GM12878 (cell line): Measurements from ENCODE around the gene TMEM150A. TPM values are rescaled to one million over a fixed set of nuclear protein-coding genes. Genes with fewer than 3 reads are reported as not detected.

Experiments used
- ATAC-seq: fragments of 200-7000 bp; cut with Tn5 transposase; 3 replicates; pipeline ENCODE4 v1.9.1; 2020; ENCODE audit warnings: mild to moderate bottlenecking, moderate library complexity
- BruUV-seq: library from RNA; stranded (reverse); fragments of 400-500 nt; replicated peaks from 2 replicates; lab custom pipeline; 2021; lab: Mats Ljungman, UMichigan
- CTCF ChIA-PET: fragments of 300-600 bp; sonication (Branson Sonifier 250); formaldehyde crosslinking; extraction: SDS; loops from one replicate; lab custom pipeline; 2021; ENCODE audit warnings: inconsistent platforms; lab: Yijun Ruan, JAX
- POLR2A ChIA-PET: fragments of 350-600 bp; formaldehyde crosslinking; extraction: SDS; loops from one replicate; lab custom pipeline; 2021; ENCODE audit warnings: inconsistent platforms; lab: Charles Lee
- RAD21 ChIA-PET: fragments of 300-600 bp; sonication (Branson Sonifier 250); formaldehyde crosslinking; loops from one replicate; lab custom pipeline; 2023; ENCODE audit warnings: antibody characterized with exemption; ENCODE audit not compliant: unreplicated experiment; lab: Charles Lee
- SMC1A ChIA-PET: fragments of 300-600 bp; sonication (Branson Sonifier 250); formaldehyde crosslinking; loops from one replicate; lab custom pipeline; 2023; ENCODE audit not compliant: unreplicated experiment, uncharacterized antibody; lab: Charles Lee
- DNase-seq: peaks from one replicate; pipeline ENCODE4 v3.0.0-alpha.2; 2011; ENCODE audit warnings: low read depth, low spot score
- FAIRE-seq: peaks from 3 replicates; lab custom pipeline; 2011; peaks lifted over from hg19 to GRCh38; lab: Jason Lieb, UNC
- H2AFZ ChIP-seq: 2 replicates; pipeline ENCODE4 v1.6.0; 2011; ENCODE audit warnings: low read depth, low read length, control low read depth; ENCODE audit not compliant: control insufficient read depth
- H3K27ac ChIP-seq: 2 replicates; pipeline ENCODE4 v1.5.1; 2011; ENCODE audit warnings: control low read depth; ENCODE audit not compliant: control insufficient read depth, insufficient read depth
- H3K27me3 ChIP-seq, 2 experiments: replicated peaks in 1 of 2; 2 replicates each; pipeline versions ENCODE4 v1.6.0 to v1.6.1; 2011; ENCODE audit warnings: low read length in 1 of 2; ENCODE audit not compliant: control insufficient read depth in 2 of 2, insufficient read depth in 2 of 2
- H3K36me3 ChIP-seq, 2 experiments: 2 replicates each; pipeline ENCODE4 v1.5.1; 2011; ENCODE audit warnings: low read length in 1 of 2; ENCODE audit not compliant: control insufficient read depth in 2 of 2, insufficient read depth in 2 of 2
- H3K4me1 ChIP-seq: 2 replicates; pipeline ENCODE4 v1.6.1; 2011; ENCODE audit warnings: mild to moderate bottlenecking, low read length, moderate library complexity, mixed read lengths; ENCODE audit not compliant: control insufficient read depth, insufficient read depth
- H3K4me2 ChIP-seq: 2 replicates; pipeline ENCODE4 v1.6.0; 2011; ENCODE audit warnings: control low read depth; ENCODE audit not compliant: control insufficient read depth, insufficient read depth
- H3K4me3 ChIP-seq: fragments of 200-600 bp; sonication (generic); 2 replicates; pipeline ENCODE4 v1.5.1; 2016
- H3K79me2 ChIP-seq: 2 replicates; pipeline ENCODE4 v1.6.0; 2011; ENCODE audit warnings: low read length; ENCODE audit not compliant: control insufficient read depth, insufficient read depth
- H3K9ac ChIP-seq: 2 replicates; pipeline ENCODE4 v1.8.0; 2011; ENCODE audit warnings: low read length, control low read depth, mixed read lengths; ENCODE audit not compliant: control insufficient read depth, insufficient read depth
- H3K9me3 ChIP-seq: replicated peaks from 3 replicates; pipeline ENCODE4 v1.5.1; 2011; ENCODE audit warnings: mild to moderate bottlenecking, low read length; ENCODE audit not compliant: control insufficient read depth, insufficient read depth
- H4K20me1 ChIP-seq: 2 replicates; pipeline ENCODE4 v1.6.0; 2011; ENCODE audit not compliant: control insufficient read depth, insufficient read depth
- BCL11A ChIP-seq: IDR thresholded peaks from 2 replicates; pipeline ENCODE4 v1.6.1; 2011; ENCODE audit warnings: low read depth, low read length
- CEBPB ChIP-seq, 2 experiments: fragments of 150-350 bp in 1 of 2; IDR thresholded peaks; 2 replicates each; pipeline ENCODE4 v1.6.1; 2012 to 2014; ENCODE audit warnings: low read depth in 2 of 2, low read length in 2 of 2, borderline replicate concordance in 1 of 2, inconsistent platforms in 1 of 2
- CHD4 ChIP-seq: fragments of 200-600 bp; sonication (generic); IDR thresholded peaks from 2 replicates; pipeline ENCODE4 v1.6.1; 2016; ENCODE audit warnings: mild to moderate bottlenecking
- E4F1 ChIP-seq: fragments of 450-650 bp; IDR thresholded peaks from 2 replicates; pipeline ENCODE4 v1.6.1; 2018; ENCODE audit warnings: borderline replicate concordance, mild to moderate bottlenecking; ENCODE audit not compliant: partially characterized antibody
- GABPA ChIP-seq: IDR thresholded peaks from 2 replicates; pipeline ENCODE4 v1.6.1; 2014; ENCODE audit warnings: antibody characterized with exemption, low read depth, mild to moderate bottlenecking, inconsistent platforms
- GATAD2B ChIP-seq: fragments of 450-650 bp; conservative IDR thresholded peaks from 2 replicates; pipeline ENCODE4 v1.6.1; 2017; ENCODE audit warnings: low read depth, mild to moderate bottlenecking, moderate library complexity
- IKZF2 ChIP-seq, 2 experiments: fragments of 450-650 bp; IDR thresholded peaks; 2 replicates each; pipeline ENCODE4 v1.6.1; 2017; ENCODE audit warnings: mild to moderate bottlenecking in 2 of 2, moderate library complexity in 2 of 2
- MLLT1 ChIP-seq: fragments of 450-650 bp; IDR thresholded peaks from 2 replicates; pipeline ENCODE4 v1.6.1; 2016; ENCODE audit warnings: mild to moderate bottlenecking
- NR2C2 ChIP-seq: IDR thresholded peaks from 2 replicates; pipeline ENCODE4 v1.6.1; 2011; ENCODE audit warnings: borderline replicate concordance, low read depth; ENCODE audit not compliant: control insufficient read depth, insufficient read length
- PRDM15 ChIP-seq: fragments of 450-650 bp; formaldehyde crosslinking; IDR thresholded peaks from 2 replicates; pipeline ENCODE4 v1.4.0; 2020; ENCODE audit warnings: mild to moderate bottlenecking, moderate library complexity
- RB1 ChIP-seq: fragments of 450-650 bp; formaldehyde crosslinking; IDR thresholded peaks from 2 replicates; pipeline ENCODE4 v1.6.1; 2017; ENCODE audit warnings: mild to moderate bottlenecking, borderline replicate concordance
- RUNX3 ChIP-seq: IDR thresholded peaks from 2 replicates; pipeline ENCODE4 v1.6.1; 2012; ENCODE audit warnings: low read length, inconsistent platforms
- ZBED1 ChIP-seq: IDR thresholded peaks from 2 replicates; pipeline ENCODE4 v1.6.1; 2016; ENCODE audit warnings: borderline replicate concordance
- ZNF622 ChIP-seq: fragments of 450-650 bp; IDR thresholded peaks from 2 replicates; pipeline ENCODE4 v1.6.1; 2017; ENCODE audit warnings: mild to moderate bottlenecking, inconsistent platforms
- WGBS: methylation state at CpG from one replicate; pipeline ENCODE4 v1.1.6; 2016; ENCODE audit warnings: low lambda C conversion rate; ENCODE audit not compliant: insufficient replicate concordance, insufficient coverage; ENCODE audit errors: missing lambda C conversion rate; 5-methylcytosine and 5-hydroxymethylcytosine counted together
- in situ Hi-C: fragments of 300-500 bp; cut with MboI; formaldehyde crosslinking; loops from 9 replicates; pipeline ENCODE4 v1.14.3; 2018; ENCODE audit warnings: mixed read lengths
- intact Hi-C: fragments of 100-400 bp; cut with micrococcal nuclease; formaldehyde crosslinking; loops from one replicate; pipeline ENCODE4 v1.14.2; 2022; ENCODE audit not compliant: unreplicated experiment
- polyA plus RNA-seq, 11 experiments: library from polyadenylated mRNA; depleted of rRNA in 4 of 11; unstranded in 6 of 11; stranded (reverse) in 5 of 11; fragments of >200 nt; fragmentation: Nextera tagmentation in 4 of 11; fragmentation: Illumina TruSeq in 1 of 11; extraction: Ambion mirVana in 4 of 11; extraction: Trizol in 1 of 11; gene quantifications; 1 replicate in 1 of 11; 2 replicates in 10 of 11; pipeline versions ENCODE4 v1.2.1 to v1.2.3, GENCODE V29; 2011 to 2016; ENCODE audit warnings: inconsistent platforms in 2 of 11, missing spikeins in 2 of 11, low read depth in 1 of 11
- total RNA-seq, 4 experiments: library from RNA; depleted of rRNA in 3 of 4; stranded (reverse); fragments of >200 nt in 3 of 4; fragmentation: Illumina TruSeq in 1 of 4; extraction: Trizol in 1 of 4; gene quantifications; 2 replicates each; pipeline versions ENCODE4 v1.2.1 to v1.2.3, GENCODE V29; 2013 to 2021

The TMEM150A gene
- total and polyA plus RNA-seq, 10 of the 15 experiments (the other 5 are each of a cell fraction or from before 2014, with no cell fraction given): 0.45 to 4.4 (median 2.6) TPM

- ATAC-seq (peak; percentile 100), FAIRE-seq (peak; percentile 99), DNase-seq (peak; percentile 94)
- ChIA-PET CTCF (interaction anchor here (0.6 to 1.7 kb wide), 10 partner anchors 8 to 599 kb away, joined by 3 to 7 read pairs (median 5); no protein-coding TSS in a partner anchor), RAD21 (interaction anchor here (0.6 to 2.2 kb wide), 10 partner anchors 10 to 268 kb away, joined by 3 to 9 read pairs (median 6); partner anchors contain the start of genes MAT2A, SH2D6, TGOLN2 and VAMP8), POLR2A (interaction anchor here (0.6 to 3.8 kb wide), 18 partner anchors 8 to 241 kb away, joined by 3 to 57 read pairs (median 4); partner anchors contain the start of genes C2orf68, ELMOD3, GGCX and MAT2A), SMC1A (interaction anchor here (0.7 to 3.2 kb wide), 13 partner anchors 9 to 192 kb away, joined by 3 to 20 read pairs (median 4); partner anchors contain the start of genes C2orf68, GGCX, MAT2A and SH2D6)
- H3K36me3 ChIP-seq: peaks cover 0 to 14% of the 10 kb centered on the region in 2 experiments; a peak in 3 of 4 replicates
- peak within 1 kb of the TSS; percentile 95 for H3K9ac ChIP-seq
- no TSS peak for BruUV-seq
- H3K4me3 ChIP-seq: peak within 1 kb of the TSS; percentile 97
- peak within 1 kb of the TSS; percentile 86 for H3K4me2 ChIP-seq
- intact Hi-C loops (no loop called here), in situ Hi-C loops (no loop called here)
- H3K27me3 ChIP-seq: no peaks in the 10 kb centered on the region
- peak within 1 kb of the TSS; percentile 82 for H2AFZ ChIP-seq
- no peaks in the 10 kb centered on the region for H4K20me1 ChIP-seq
- H3K9me3 ChIP-seq: no peaks in the 10 kb centered on the region
- H3K4me1 ChIP-seq: peaks cover 9% of the 10 kb centered on the region
- H3K27ac ChIP-seq: peak within 1 kb of the TSS; percentile 89
- under 1% methylated on average over 47 of the region's 47 CpGs for WGBS
- H3K79me2 ChIP-seq: peaks cover 28% of the 10 kb centered on the region
- TF ChIP-seq ZBED1 (no peak), PRDM15 (no peak), IKZF2 (IDR thresholded peaks at IDR 0.05) (peak; percentile 63 to 64; a peak in 3 of 4 replicates), RB1 (peak; percentile 38; the same call in 1 of the 2 replicates), CEBPB (IDR thresholded peaks at IDR 0.05; ENCODE audit: borderline replicate concordance in 1 of 2, low read depth in 2 of 2, low read length in 2 of 2) (no peak), RUNX3 (no peak), GATAD2B (no peak; the same call in none of the 2 replicates), NR2C2 (no peak), E4F1 (peak; percentile 87), BCL11A (no peak), CHD4 (no peak), GABPA (peak; percentile 61; the same call in 1 of the 2 replicates), ZNF622 (no peak), MLLT1 (peak; percentile 71; the same call in 1 of the 2 replicates)
Measured at GRCh38 chr2:85595301-85596025, 7.0 kb downstream of the TMEM150A start, which contains the start of gene RNF181. Gene RNF181, plus strand, starts transcription at chr2:85595745. Its CDS starts 19 bp downstream, at chr2:85595764.
